CD8-positive, alpha-beta memory T cell (primary cell): ENCODE measurements around the gene SMCO4. TPM values are rescaled to one million over a fixed set of nuclear protein-coding genes. Genes with fewer than 3 reads are reported as not detected.

Source experiments
- CTCF ChIA-PET: fragments of 350-600 bp; sonication (Branson Sonifier 250); formaldehyde crosslinking; loops from one replicate; lab custom pipeline; 2021; ENCODE audit warnings: antibody characterized with exemption; lab: Charles Lee
- POLR2A ChIA-PET: fragments of 350-600 bp; sonication (Branson Sonifier 250); formaldehyde crosslinking; loops from one replicate; lab custom pipeline; 2021; ENCODE audit warnings: antibody characterized with exemption; lab: Charles Lee
- DNase-seq, 5 donors: peaks; one replicate each; pipeline versions ENCODE4 v3.0.0 to v3.0.0-alpha.2; 2020 to 2022; ENCODE audit warnings: mixed read lengths in 1 of 5
- H3K27ac ChIP-seq: one replicate; pipeline ENCODE4 v1.7.0; 2013; ENCODE audit warnings: low read depth, mild to moderate bottlenecking, low read length, moderate library complexity
- H3K27me3 ChIP-seq: 2 replicates; pipeline ENCODE4 v1.7.0; 2013; ENCODE audit warnings: low read length, mild to moderate bottlenecking; ENCODE audit not compliant: insufficient read depth, poor library complexity, severe bottlenecking
- H3K36me3 ChIP-seq: 2 replicates; pipeline ENCODE4 v1.7.0; 2013; ENCODE audit warnings: mild to moderate bottlenecking, low read length, moderate library complexity; ENCODE audit not compliant: insufficient read depth
- H3K4me1 ChIP-seq: 2 replicates; pipeline ENCODE4 v1.7.0; 2013; ENCODE audit warnings: mild to moderate bottlenecking, low read length, moderate library complexity; ENCODE audit not compliant: insufficient read depth
- H3K4me3 ChIP-seq: 2 replicates; pipeline ENCODE4 v1.7.0; 2013; ENCODE audit warnings: mild to moderate bottlenecking, low read length
- H3K9me3 ChIP-seq: 2 replicates; pipeline ENCODE4 v1.7.0; 2013; ENCODE audit warnings: mild to moderate bottlenecking, low read length
- H3K27ac Mint-ChIP-seq, 8 donors: one replicate each; pipeline ENCODE4 v1.8.0; 2020 to 2021; ENCODE audit warnings: mixed read lengths in 8 of 8, mild to moderate bottlenecking in 6 of 8, inconsistent platforms in 3 of 8, moderate library complexity in 3 of 8
- H3K27me3 Mint-ChIP-seq, 2 donors: one replicate each; pipeline ENCODE4 v1.8.0; 2020 to 2021; ENCODE audit warnings: mixed read lengths in 2 of 2, mild to moderate bottlenecking in 1 of 2, moderate library complexity in 1 of 2
- H3K36me3 Mint-ChIP-seq, 3 donors: one replicate each; pipeline ENCODE4 v1.8.0; 2020 to 2021; ENCODE audit warnings: mixed read lengths in 3 of 3, inconsistent platforms in 1 of 3, mild to moderate bottlenecking in 1 of 3
- H3K4me1 Mint-ChIP-seq, 3 donors: one replicate each; pipeline ENCODE4 v1.8.0; 2020 to 2021; ENCODE audit warnings: mixed read lengths in 3 of 3, inconsistent platforms in 1 of 3, mild to moderate bottlenecking in 1 of 3
- H3K4me3 Mint-ChIP-seq, 7 donors: one replicate each; pipeline ENCODE4 v1.8.0; 2020 to 2021; ENCODE audit warnings: mixed read lengths in 7 of 7, mild to moderate bottlenecking in 6 of 7, moderate library complexity in 4 of 7, inconsistent platforms in 2 of 7
- H3K9me3 Mint-ChIP-seq, 5 donors: one replicate each; pipeline ENCODE4 v1.8.0; 2020 to 2022; ENCODE audit warnings: mixed read lengths in 5 of 5, mild to moderate bottlenecking in 3 of 5, moderate library complexity in 2 of 5, inconsistent platforms in 1 of 5
- polyA plus RNA-seq: library from polyadenylated mRNA; unstranded; fragments of 300-500 nt; fragmentation: Illumina TruSeq; gene quantifications from one replicate; pipeline ENCODE4 v1.2.3, GENCODE V29; 2021
- total RNA-seq, 2 experiments: library from RNA; stranded (reverse); gene quantifications; one replicate each; pipeline ENCODE4 v1.2.3, GENCODE V29; 2021

SMCO4 gene
- total and polyA plus RNA-seq, 3 experiments from 2014 or later, result 8.2 to 10.8 (median 9.0) TPM

DNA sequence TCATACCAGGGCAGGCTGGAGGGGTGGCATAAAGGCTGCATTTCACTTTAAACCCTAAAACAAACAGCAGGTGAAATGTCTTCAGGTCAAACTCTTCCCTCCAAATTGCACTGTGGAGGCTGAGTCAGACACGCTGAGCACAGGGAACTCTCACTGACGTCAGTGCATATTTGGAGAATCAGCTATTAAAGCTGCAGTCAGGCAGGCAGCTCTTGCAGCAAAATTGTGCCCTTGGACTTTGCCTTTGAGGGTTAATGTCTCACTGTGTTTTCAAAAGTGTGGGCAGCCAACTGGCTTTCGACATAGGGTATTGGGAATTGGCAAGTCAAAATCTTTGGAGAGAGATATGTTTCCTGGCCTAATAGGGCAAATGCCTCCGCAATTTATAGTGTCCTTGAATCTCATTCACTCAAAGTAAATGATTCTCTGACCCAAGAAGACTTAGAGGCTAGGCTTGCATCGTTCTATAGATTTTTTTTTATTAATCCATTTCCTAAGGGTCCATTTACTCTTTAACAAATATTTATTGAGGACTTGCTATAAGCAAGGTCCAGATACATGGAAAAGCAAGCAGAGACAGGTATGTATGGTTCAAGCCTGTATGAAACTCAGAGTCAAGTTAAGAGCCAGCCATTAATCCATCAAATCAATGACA lies 27.7 kb upstream of the SMCO4 start:
- H3K36me3 ChIP-seq, result no peaks in the 10 kb centered on the region
- no peaks in the 10 kb centered on the region for H3K27me3 ChIP-seq
- H3K27me3 Mint-ChIP-seq, result peaks cover 5 to 18% of the 10 kb centered on the region in 2 donors
- no peak for DNase-seq
- H3K4me1 Mint-ChIP-seq, result no peaks in the 10 kb centered on the region
- H3K4me1 ChIP-seq, result no peaks in the 10 kb centered on the region
- POLR2A ChIA-PET, result no interaction called here
- CTCF ChIA-PET, result no interaction called here
- H3K9me3 ChIP-seq, result no peaks in the 10 kb centered on the region
- no peak overlapping the region for H3K4me3 Mint-ChIP-seq
- H3K27ac ChIP-seq, result no peak overlapping the region
- no peaks in the 10 kb centered on the region for H3K36me3 Mint-ChIP-seq
- H3K9me3 Mint-ChIP-seq, result peaks cover 0 to 1% (median 0%) of the 10 kb centered on the region in 5 donors
- no peak overlapping the region for H3K27ac Mint-ChIP-seq
- H3K4me3 ChIP-seq, result no peak overlapping the region

DNA sequence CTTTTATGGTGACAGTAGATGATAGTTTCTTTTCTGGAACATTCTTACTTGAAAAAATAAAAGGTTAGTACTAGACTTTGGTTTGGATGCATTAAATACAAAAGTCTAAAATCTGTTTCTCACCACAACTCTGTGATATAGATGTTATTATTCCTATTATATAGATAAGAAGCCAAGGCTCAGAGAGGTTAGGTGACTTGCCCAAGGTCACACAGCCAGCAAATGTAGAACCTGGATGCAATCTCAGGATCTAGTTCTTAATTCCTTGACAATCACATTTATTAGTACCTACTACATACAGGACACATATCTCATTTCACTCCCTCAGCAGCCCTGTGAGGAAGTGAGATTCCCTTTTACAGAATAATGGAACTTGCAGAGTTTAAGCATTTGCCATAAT lies 26.3 kb upstream of the SMCO4 start:
- Histone ChIP-seq H3K27ac (no peak overlapping the region), H3K4me1 (no peaks in the 10 kb centered on the region), H3K9me3 (no peaks in the 10 kb centered on the region), H3K36me3 (no peaks in the 10 kb centered on the region), H3K27me3 (no peaks in the 10 kb centered on the region), H3K4me3 (no peak overlapping the region)
- H3K4me1 Mint-ChIP-seq, result no peaks in the 10 kb centered on the region
- no peak overlapping the region for H3K27ac Mint-ChIP-seq
- DNase-seq, result no peak
- H3K9me3 Mint-ChIP-seq, result no peaks in the 10 kb centered on the region
- CTCF ChIA-PET, result no interaction called here
- no peak overlapping the region for H3K4me3 Mint-ChIP-seq
- H3K27me3 Mint-ChIP-seq, result peaks cover 4 to 20% of the 10 kb centered on the region in 2 donors
- POLR2A ChIA-PET, result no interaction called here
- H3K36me3 Mint-ChIP-seq, result no peaks in the 10 kb centered on the region

DNA sequence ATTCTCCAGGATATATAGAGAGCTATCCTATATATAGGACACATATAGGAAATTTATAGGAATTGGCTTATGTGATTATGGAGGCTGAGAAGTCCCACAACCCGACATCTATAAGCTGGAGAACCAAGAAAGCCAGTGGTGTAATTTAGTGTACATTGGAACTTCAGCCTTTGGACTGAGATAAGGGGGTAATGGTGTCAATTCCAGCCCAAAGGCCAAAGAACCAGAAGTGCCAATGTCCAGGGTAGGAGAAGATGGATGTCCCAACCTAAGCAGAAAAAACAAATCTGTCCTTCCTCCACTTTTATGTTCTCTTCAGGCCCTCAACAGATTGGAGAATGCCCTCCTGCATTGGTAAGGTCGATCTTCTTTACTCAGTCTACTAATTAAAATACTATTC lies 25.5 kb upstream of the SMCO4 start:
- no peaks in the 10 kb centered on the region for H3K27me3 ChIP-seq
- no peak overlapping the region for H3K4me3 ChIP-seq
- no peaks in the 10 kb centered on the region for H3K36me3 ChIP-seq
- Mint-ChIP-seq H3K9me3 (no peaks in the 10 kb centered on the region), H3K4me3 (no peak overlapping the region), H3K4me1 (no peaks in the 10 kb centered on the region), H3K27ac (no peak overlapping the region), H3K36me3 (no peaks in the 10 kb centered on the region), H3K27me3 (peaks cover 4 to 23% of the 10 kb centered on the region in 2 donors)
- ChIA-PET POLR2A (no interaction called here), CTCF (no interaction called here)
- no peaks in the 10 kb centered on the region for H3K4me1 ChIP-seq
- no peak for DNase-seq
- no peak overlapping the region for H3K27ac ChIP-seq
- no peaks in the 10 kb centered on the region for H3K9me3 ChIP-seq

DNA sequence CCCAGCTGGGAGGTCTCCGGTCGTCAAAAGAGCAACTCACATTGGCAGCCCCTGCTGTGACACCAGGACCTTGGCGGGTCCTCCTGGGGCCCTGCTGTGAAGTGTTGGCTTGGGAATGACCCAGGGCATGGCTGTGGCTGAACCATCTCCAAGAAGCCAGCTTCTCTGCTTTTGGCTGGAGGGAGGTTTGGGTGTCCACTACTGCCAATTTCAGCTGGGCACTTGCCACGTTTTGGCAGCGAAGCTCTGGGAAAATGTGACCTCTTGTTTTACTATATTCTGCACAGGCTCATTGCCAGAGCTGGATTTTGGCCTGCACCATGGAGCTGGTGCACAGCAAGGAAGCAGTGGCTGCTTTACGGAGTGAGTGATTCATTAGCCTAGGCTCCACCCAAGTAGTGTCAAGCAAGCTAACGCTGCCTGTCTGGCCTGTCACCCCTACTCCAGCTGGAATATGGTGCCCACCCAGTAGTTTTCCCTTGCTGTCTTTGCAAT lies 24.3 kb upstream of the SMCO4 start:
- POLR2A ChIA-PET, result no interaction called here
- Histone ChIP-seq H3K27ac (no peak overlapping the region), H3K36me3 (no peaks in the 10 kb centered on the region), H3K4me1 (no peaks in the 10 kb centered on the region), H3K27me3 (no peaks in the 10 kb centered on the region), H3K4me3 (no peak overlapping the region), H3K9me3 (no peaks in the 10 kb centered on the region)
- no peak overlapping the region for H3K27ac Mint-ChIP-seq
- H3K27me3 Mint-ChIP-seq, result peaks cover 4 to 25% of the 10 kb centered on the region in 2 donors
- CTCF ChIA-PET, result no interaction called here
- H3K4me3 Mint-ChIP-seq, result no peak overlapping the region
- no peak for DNase-seq
- H3K9me3 Mint-ChIP-seq, result no peaks in the 10 kb centered on the region
- H3K36me3 Mint-ChIP-seq, result no peaks in the 10 kb centered on the region
- no peaks in the 10 kb centered on the region for H3K4me1 Mint-ChIP-seq

DNA sequence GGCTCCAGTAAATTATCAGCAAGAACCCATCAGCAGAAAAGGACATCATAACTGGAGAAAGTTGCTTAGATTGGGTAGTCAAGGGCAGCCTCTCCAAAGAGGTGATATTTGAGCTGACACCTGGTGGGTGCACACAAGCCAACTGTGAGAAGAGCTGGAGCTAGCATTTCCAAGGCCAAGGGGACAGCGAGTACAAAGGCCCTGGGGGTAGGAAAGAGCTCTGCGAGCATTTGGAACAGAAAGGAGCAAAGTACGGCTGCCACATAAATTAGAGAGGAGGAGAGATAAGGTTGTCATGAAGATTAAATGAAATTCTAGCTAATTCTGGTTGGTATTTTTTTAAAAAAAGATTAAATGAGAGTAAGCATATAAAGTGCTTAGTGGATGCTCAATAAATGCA lies 21.7 kb upstream of the SMCO4 start:
- ChIA-PET POLR2A (no interaction called here), CTCF (no interaction called here)
- no peak for DNase-seq
- Histone ChIP-seq H3K36me3 (no peaks in the 10 kb centered on the region), H3K9me3 (no peaks in the 10 kb centered on the region), H3K4me3 (no peak overlapping the region), H3K4me1 (no peaks in the 10 kb centered on the region), H3K27ac (no peak overlapping the region), H3K27me3 (no peaks in the 10 kb centered on the region)
- Mint-ChIP-seq H3K4me3 (no peak overlapping the region), H3K4me1 (peaks cover 0 to 1% (median 0%) of the 10 kb centered on the region in 3 donors), H3K9me3 (no peaks in the 10 kb centered on the region), H3K27me3 (peaks cover 3 to 13% of the 10 kb centered on the region in 2 donors), H3K27ac (no peak overlapping the region), H3K36me3 (no peaks in the 10 kb centered on the region)

DNA sequence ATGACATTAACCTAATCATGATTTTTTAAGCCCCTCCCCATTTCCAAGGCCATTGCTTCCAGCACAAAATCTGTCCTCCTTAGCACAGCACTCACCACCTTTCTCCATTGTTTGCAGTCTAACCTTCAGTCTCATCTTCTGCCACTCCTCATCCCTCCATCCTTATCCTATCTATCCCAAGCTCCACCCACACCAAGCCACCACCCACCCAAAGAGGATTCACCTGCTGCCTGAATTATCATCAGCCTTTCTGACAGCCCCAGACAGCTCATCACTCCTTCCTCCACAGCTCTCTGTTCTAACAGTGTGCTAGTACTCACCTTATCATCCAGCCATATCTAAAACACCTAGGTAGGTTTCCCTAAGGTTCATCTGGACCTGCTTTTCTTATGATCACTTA lies 20.7 kb upstream of the SMCO4 start:
- Mint-ChIP-seq H3K9me3 (no peaks in the 10 kb centered on the region), H3K4me1 (peaks cover 0 to 7% (median 0%) of the 10 kb centered on the region in 3 donors), H3K27me3 (peaks cover 3 to 10% of the 10 kb centered on the region in 2 donors), H3K36me3 (no peaks in the 10 kb centered on the region), H3K27ac (no peak overlapping the region), H3K4me3 (no peak overlapping the region)
- CTCF ChIA-PET, result interaction anchor here (0.6 kb wide), 1 partner anchor 29 kb away, joined by 3 read pairs; no protein-coding TSS in a partner anchor
- H3K27ac ChIP-seq, result no peak overlapping the region
- no peak for DNase-seq
- POLR2A ChIA-PET, result no interaction called here
- no peaks in the 10 kb centered on the region for H3K9me3 ChIP-seq
- H3K4me3 ChIP-seq, result no peak overlapping the region
- no peaks in the 10 kb centered on the region for H3K4me1 ChIP-seq
- H3K36me3 ChIP-seq, result no peaks in the 10 kb centered on the region
- no peaks in the 10 kb centered on the region for H3K27me3 ChIP-seq

DNA sequence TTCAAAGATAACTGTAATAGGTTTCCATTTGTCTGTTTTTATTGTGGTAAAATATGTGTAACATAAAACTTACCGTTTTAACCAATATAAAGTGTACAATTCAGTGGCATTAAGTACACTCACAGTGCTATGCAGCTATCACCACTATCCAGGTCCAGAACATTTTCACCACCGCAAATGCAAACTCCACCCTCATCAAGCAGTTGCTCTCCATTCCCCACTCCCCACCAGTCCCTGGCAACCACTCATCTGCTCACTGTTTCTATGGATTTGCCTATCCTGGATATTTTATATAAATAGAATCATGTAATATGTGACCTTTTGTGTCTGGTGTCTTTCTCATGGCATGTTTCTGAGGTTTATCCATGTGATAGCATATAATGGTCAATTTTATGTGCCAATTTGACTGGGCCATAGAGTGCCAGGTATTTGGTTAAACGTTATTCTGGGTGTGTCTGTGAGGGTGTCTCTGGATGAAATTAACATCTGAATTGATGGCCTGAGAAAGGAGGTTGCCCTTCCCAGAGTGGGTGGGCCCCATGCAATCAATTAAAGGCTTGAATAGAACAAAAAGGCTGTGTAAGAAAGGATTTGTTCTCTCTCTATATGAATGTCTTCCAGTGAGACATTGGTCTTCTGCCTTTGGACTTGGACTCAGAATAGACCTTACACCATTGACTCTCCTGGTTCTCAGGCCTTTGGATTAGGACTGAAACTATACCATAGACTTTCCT lies 17.2 kb upstream of the SMCO4 start:
- no peak overlapping the region for H3K4me3 ChIP-seq
- no peak overlapping the region for H3K27ac Mint-ChIP-seq
- H3K9me3 ChIP-seq, result no peaks in the 10 kb centered on the region
- no peaks in the 10 kb centered on the region for H3K36me3 ChIP-seq
- POLR2A ChIA-PET, result no interaction called here
- no peak for DNase-seq
- H3K27me3 Mint-ChIP-seq, result peaks cover 6 to 19% of the 10 kb centered on the region in 2 donors
- no peak overlapping the region for H3K27ac ChIP-seq
- H3K36me3 Mint-ChIP-seq, result no peaks in the 10 kb centered on the region
- H3K27me3 ChIP-seq, result no peaks in the 10 kb centered on the region
- CTCF ChIA-PET, result no interaction called here
- H3K4me1 ChIP-seq, result no peaks in the 10 kb centered on the region
- H3K4me3 Mint-ChIP-seq, result no peak overlapping the region
- H3K4me1 Mint-ChIP-seq, result peaks cover 0 to 7% (median 0%) of the 10 kb centered on the region in 3 donors
- no peaks in the 10 kb centered on the region for H3K9me3 Mint-ChIP-seq

DNA sequence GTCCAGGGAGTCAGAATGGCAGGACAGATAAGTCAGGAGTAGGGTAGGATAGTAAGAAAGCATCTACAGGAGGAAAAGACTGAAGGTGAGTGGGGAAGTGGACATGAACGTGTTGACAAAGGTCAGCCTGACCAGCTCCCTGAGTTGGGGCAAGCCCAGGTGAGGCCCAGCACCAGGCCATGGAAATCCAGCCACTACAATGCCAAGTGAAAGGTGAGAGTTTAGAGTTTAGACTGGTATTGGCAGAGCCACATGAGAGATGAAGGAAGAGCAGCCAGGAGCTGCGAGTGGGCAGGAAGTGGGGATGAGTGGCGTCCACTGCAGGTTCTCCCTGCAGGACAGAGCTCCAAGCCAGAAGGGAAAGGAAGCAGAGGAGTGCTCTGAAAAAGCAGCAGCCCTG lies 16.5 kb upstream of the SMCO4 start:
- no peak overlapping the region for H3K4me3 ChIP-seq
- CTCF ChIA-PET, result no interaction called here
- H3K4me3 Mint-ChIP-seq, result peak overlapping the region in 1 of 7 donors; percentile 33

More for the DNA sequence above, 16.5 kb upstream of the SMCO4 start:
- Histone ChIP-seq H3K4me1 (no peaks in the 10 kb centered on the region), H3K27me3 (no peaks in the 10 kb centered on the region), H3K9me3 (no peaks in the 10 kb centered on the region), H3K27ac (no peak overlapping the region), H3K36me3 (no peaks in the 10 kb centered on the region)
- Mint-ChIP-seq H3K36me3 (no peaks in the 10 kb centered on the region), H3K27me3 (peaks cover 6 to 22% of the 10 kb centered on the region in 2 donors), H3K9me3 (no peaks in the 10 kb centered on the region), H3K27ac (no peak overlapping the region), H3K4me1 (peaks cover 0 to 7% (median 0%) of the 10 kb centered on the region in 3 donors)
- no peak for DNase-seq
- POLR2A ChIA-PET, result no interaction called here
